HCT116 (cell line): ENCODE data around the gene KHK. TPM values are rescaled to one million over a fixed set of nuclear protein-coding genes. Genes with fewer than 3 reads are reported as not detected.

Experiments used
- ATAC-seq: fragments of 200-7000 bp; cut with Tn5 transposase; 2 replicates; pipeline ENCODE4 v1.9.1; 2020; ENCODE audit warnings: mild to moderate bottlenecking, moderate library complexity
- BruUV-seq: library from RNA; stranded (reverse); fragments of 400-500 nt; replicated peaks from 2 replicates; lab custom pipeline; 2021; lab: Mats Ljungman, UMichigan
- CTCF ChIA-PET: fragments of 300-600 bp; sonication (Branson Sonifier 250); formaldehyde crosslinking; loops from one replicate; lab custom pipeline; 2021; ENCODE audit warnings: antibody characterized with exemption; lab: Charles Lee
- POLR2A ChIA-PET: fragments of 300-600, 350-600 bp; sonication (Branson Sonifier 250); formaldehyde crosslinking; loops from one replicate; lab custom pipeline; 2021; ENCODE audit warnings: antibody characterized with exemption; lab: Charles Lee
- RAD21 ChIA-PET, 2 experiments: fragments of 300-600 bp; sonication (Branson Sonifier 250); formaldehyde crosslinking; loops; one replicate each; lab custom pipeline; 2023; ENCODE audit warnings: low total read pairs in 2 of 2; ENCODE audit not compliant: uncharacterized antibody in 2 of 2, unreplicated experiment in 2 of 2, low non-redundant PET in 1 of 2; lab: Charles Lee
- DNase-seq: peaks from one replicate; pipeline ENCODE4 v3.0.0-alpha.2; 2010; ENCODE audit warnings: low read depth, low spot score
- H2AFZ ChIP-seq: fragments of 200-600 bp; shearing (Covaris generic), sonication (generic); 2 replicates; pipeline ENCODE4 v1.6.1; 2017; ENCODE audit warnings: low read depth, mixed run types, mixed read lengths, antibody characterized with exemption, low read length; ENCODE audit not compliant: poor library complexity, severe bottlenecking
- H3K27ac ChIP-seq: 2 replicates; pipeline ENCODE4 v1.5.1; 2012; ENCODE audit warnings: low read depth, low read length
- H3K27me3 ChIP-seq: fragments of 200-600 bp; sonication (generic); 2 replicates; pipeline ENCODE4 v1.6.1; 2016; ENCODE audit warnings: mixed run types, low read length, mixed read lengths; ENCODE audit not compliant: insufficient read depth
- H3K36me3 ChIP-seq, 2 experiments: fragments of 200-500 bp in 1 of 2; fragments of 200-600 bp in 1 of 2; sonication (Bioruptor generic) in 1 of 2; sonication (generic) in 1 of 2; 2 replicates each; pipeline versions ENCODE4 v1.5.1 to v1.6.1; 2014 to 2016; ENCODE audit warnings: low read length in 2 of 2, inconsistent platforms in 1 of 2, mixed read lengths in 1 of 2, mixed run types in 1 of 2; ENCODE audit not compliant: insufficient read depth in 2 of 2, control insufficient read depth in 1 of 2
- H3K4me1 ChIP-seq, 2 experiments: fragments of 200-600 bp in 1 of 2; sonication (generic) in 1 of 2; 2 replicates each; pipeline versions ENCODE4 v1.5.1 to v1.6.1; 2012 to 2017; ENCODE audit warnings: low read length in 2 of 2, inconsistent platforms in 1 of 2, mild to moderate bottlenecking in 1 of 2, mixed read lengths in 1 of 2, mixed run types in 1 of 2, moderate library complexity in 1 of 2; ENCODE audit not compliant: insufficient read depth in 2 of 2, control insufficient read depth in 1 of 2
- H3K4me2 ChIP-seq: fragments of 200-600 bp; sonication (generic); 2 replicates; pipeline ENCODE4 v1.6.1; 2017; ENCODE audit warnings: mixed run types, low read length, mixed read lengths
- H3K4me3 ChIP-seq, 2 experiments: fragments of 200-600 bp in 1 of 2; sonication (generic) in 1 of 2; replicated peaks in 1 of 2; 2 replicates each; pipeline ENCODE4 v1.5.1; 2011 to 2016; ENCODE audit warnings: low read length in 2 of 2, control low read depth in 1 of 2, low read depth in 1 of 2, mild to moderate bottlenecking in 1 of 2, mixed read lengths in 1 of 2, mixed run types in 1 of 2
- H3K79me2 ChIP-seq: fragments of 200-600 bp; sonication (generic); 2 replicates; pipeline ENCODE4 v1.6.1; 2017; ENCODE audit warnings: mild to moderate bottlenecking, mixed run types, low read length, moderate library complexity, mixed read lengths; ENCODE audit not compliant: insufficient read depth
- H3K9ac ChIP-seq: fragments of 200-600 bp; sonication (generic); 2 replicates; pipeline ENCODE4 v1.6.1; 2016; ENCODE audit warnings: low read length, mixed read lengths
- H3K9me2 ChIP-seq: fragments of 200-600 bp; sonication (generic), shearing (Covaris generic); 2 replicates; pipeline ENCODE4 v1.6.1; 2017; ENCODE audit warnings: mixed run types, mild to moderate bottlenecking, moderate library complexity; ENCODE audit not compliant: insufficient read depth
- H3K9me3 ChIP-seq, 2 experiments: fragments of 200-500 bp in 1 of 2; fragments of 200-600 bp in 1 of 2; sonication (Bioruptor generic) in 1 of 2; sonication (generic) in 1 of 2; 2 replicates each; pipeline ENCODE4 v1.6.1; 2014 to 2017; ENCODE audit warnings: low read length in 2 of 2, mixed read lengths in 2 of 2, inconsistent platforms in 1 of 2, low read depth in 1 of 2, mild to moderate bottlenecking in 1 of 2, mixed run types in 1 of 2, moderate library complexity in 1 of 2; ENCODE audit not compliant: control insufficient read depth in 1 of 2, insufficient read depth in 1 of 2
- H4K20me1 ChIP-seq: fragments of 200-600 bp; sonication (generic), shearing (Covaris generic); 2 replicates; pipeline ENCODE4 v1.6.1; 2017; ENCODE audit warnings: mixed run types, mild to moderate bottlenecking, moderate library complexity; ENCODE audit not compliant: insufficient read depth
- CTCF ChIP-seq, 3 experiments: fragments of 200-600 bp in 1 of 3; sonication (generic) in 1 of 3; IDR thresholded peaks in 2 of 3; conservative IDR thresholded peaks in 1 of 3; 2 replicates each; pipeline ENCODE4 v1.5.1; 2012 to 2017; ENCODE audit warnings: low read depth in 2 of 3, low read length in 2 of 3, antibody characterized with exemption in 1 of 3, borderline replicate concordance in 1 of 3, control low read depth in 1 of 3, mild to moderate bottlenecking in 1 of 3, mixed read lengths in 1 of 3, mixed run types in 1 of 3, moderate library complexity in 1 of 3; ENCODE audit not compliant: insufficient read depth in 1 of 3
- FOSL1 ChIP-seq: IDR thresholded peaks from 2 replicates; pipeline ENCODE4 v1.6.1; 2012; ENCODE audit warnings: low read depth
- POLR2A ChIP-seq: IDR thresholded peaks from 2 replicates; pipeline ENCODE4 v1.7.0; 2011; ENCODE audit warnings: borderline replicate concordance; ENCODE audit not compliant: insufficient read depth, insufficient read length; ENCODE audit errors: extremely low read depth
- POLR2AphosphoS5 ChIP-seq: IDR thresholded peaks from 2 replicates; pipeline ENCODE4 v1.6.1; 2011; ENCODE audit warnings: mild to moderate bottlenecking, low read depth, low read length, moderate library complexity
- SIN3A ChIP-seq: IDR thresholded peaks from 2 replicates; pipeline ENCODE4 v1.6.1; 2012; ENCODE audit warnings: low read depth
- SP1 ChIP-seq: IDR thresholded peaks from 2 replicates; pipeline ENCODE4 v1.6.1; 2012; ENCODE audit warnings: low read depth
- TCF7L2 ChIP-seq: IDR thresholded peaks from 2 replicates; pipeline ENCODE4 v1.7.0; 2011; ENCODE audit warnings: borderline replicate concordance, inconsistent platforms; ENCODE audit not compliant: insufficient read depth, insufficient read length; ENCODE audit errors: extremely low read depth
- YY1 ChIP-seq: IDR thresholded peaks from 2 replicates; pipeline ENCODE4 v1.6.1; 2011; ENCODE audit warnings: low read length, low read depth, moderate library complexity, mild to moderate bottlenecking; ENCODE audit not compliant: insufficient replicate concordance; ENCODE audit errors: extremely low read depth
- ZBTB33 ChIP-seq: IDR thresholded peaks from 2 replicates; pipeline ENCODE4 v1.6.1; 2011; ENCODE audit warnings: mild to moderate bottlenecking, low read length, moderate library complexity; ENCODE audit not compliant: insufficient replicate concordance; ENCODE audit errors: extremely low read depth
- ZNF274 ChIP-seq: fragments of 200-500 bp; sonication (Bioruptor generic); IDR thresholded peaks from 2 replicates; pipeline ENCODE4 v1.6.1; 2014; ENCODE audit warnings: mild to moderate bottlenecking, low read depth, low read length, inconsistent platforms
- intact Hi-C: fragments of 100-400 bp; cut with micrococcal nuclease; formaldehyde crosslinking; loops from 2 replicates; pipeline ENCODE4 v1.10.0; 2022
- total RNA-seq: library from RNA; stranded (reverse); gene quantifications from one replicate; pipeline ENCODE4 v1.2.1, GENCODE V29; 2021; ENCODE audit not compliant: unreplicated experiment

Gene KHK
- total RNA-seq, 1 experiment from 2014 or later = 6.7 TPM

- no peak for TF ChIP-seq FOSL1
- TF ChIP-seq ZBTB33 = peak; percentile 71
- peak; percentile 64 for TF ChIP-seq POLR2AphosphoS5
- TF ChIP-seq SP1 = no peak
- TF ChIP-seq SIN3A = no peak
- TF ChIP-seq YY1 = peak; percentile 71
- TF ChIP-seq ZNF274 = no peak
- peak; percentile 3 for TF ChIP-seq TCF7L2
- TF ChIP-seq CTCF (IDR thresholded peaks at IDR 0.05 in 2 of 3, conservative IDR thresholded peaks at IDR 0.05 in 1 of 3; ENCODE audit: borderline replicate concordance in 1 of 3, insufficient read depth in 1 of 3, low read depth in 2 of 3, low read length in 2 of 3) = peak in 2 of 3 experiments; percentile 30 to 51; a peak in 4 of 6 replicates
- peak; percentile 71 for TF ChIP-seq POLR2A
- no peak overlapping the region for H2AFZ ChIP-seq
- POLR2A ChIA-PET = interaction anchor here (0.7 to 1.5 kb wide), 5 partner anchors 12 to 253 kb away, joined by 3 to 5 read pairs (median 3); partner anchors contain the start of gene KHK
Observed at GRCh38 chr2:27050281-27050995, 36.1 kb upstream of the KHK start.

More at GRCh38 chr2:27050281-27050995, 36.1 kb upstream of the KHK start:
- intact Hi-C loops = loop anchor here (1.0 kb wide), 2 partner anchors 18 to 89 kb away; partner anchors contain the start of gene TMEM214
- H3K4me2 ChIP-seq = peak overlapping the region; percentile 100
- H3K79me2 ChIP-seq = no peaks in the 10 kb centered on the region
- peaks cover 3 to 7% of the 10 kb centered on the region in 2 experiments; a peak in 2 of 4 replicates for H3K36me3 ChIP-seq
- peak overlapping the region; percentile 57 for H3K9ac ChIP-seq
- H3K4me3 ChIP-seq = peak overlapping the region; percentile 44 to 94
- H4K20me1 ChIP-seq = no peaks in the 10 kb centered on the region
- RAD21 ChIA-PET = interaction anchor here (0.8 to 2.1 kb wide), 2 partner anchors 88 kb away, joined by 3 to 7 read pairs; no protein-coding TSS in a partner anchor
- H3K4me1 ChIP-seq = peaks cover 11 to 25% of the 10 kb centered on the region in 2 experiments
- peak overlapping the region; percentile 69 for H3K27ac ChIP-seq
- BruUV-seq = no TSS peak
- no peaks in the 10 kb centered on the region for H3K9me3 ChIP-seq
- no peaks in the 10 kb centered on the region for H3K9me2 ChIP-seq
- peak; percentile 90 for DNase-seq
- H3K27me3 ChIP-seq = no peaks in the 10 kb centered on the region
- ATAC-seq = peak; percentile 84
- CTCF ChIA-PET = interaction anchor here (0.8 to 2.3 kb wide), 5 partner anchors 21 to 229 kb away, joined by 3 to 21 read pairs (median 5); partner anchors contain the start of gene OST4
